ENCODE measurements around the gene ODAD4.
"Not testable (repeated sequence)": the region's sequence is repeated elsewhere in the genome, so short reads cannot be mapped to it uniquely, and the experiment has no call there.

Gene ODAD4

DNA sequence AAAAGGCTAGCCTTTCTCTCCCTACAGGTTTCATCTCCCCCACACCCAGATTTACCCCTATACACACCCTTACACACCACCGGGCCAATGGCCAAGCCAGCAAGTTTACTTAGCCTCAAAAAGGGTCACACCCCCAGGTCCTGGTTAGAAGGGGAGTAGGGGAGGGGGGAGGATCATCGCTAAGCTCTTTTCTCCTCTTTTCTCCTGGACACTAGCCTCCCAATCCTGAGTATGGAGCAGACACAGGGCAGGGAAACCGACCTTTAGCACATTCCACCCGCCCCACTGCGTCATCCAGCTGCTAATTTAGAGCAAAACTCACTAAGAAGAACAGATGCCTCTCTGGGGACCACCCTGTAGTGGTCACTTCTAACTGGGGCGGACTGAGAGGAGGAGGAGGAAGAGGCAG, 16.1 kb upstream of the ODAD4 start:
- DNase-seq (ENCODE audit: low spot score) = no peak

DNA sequence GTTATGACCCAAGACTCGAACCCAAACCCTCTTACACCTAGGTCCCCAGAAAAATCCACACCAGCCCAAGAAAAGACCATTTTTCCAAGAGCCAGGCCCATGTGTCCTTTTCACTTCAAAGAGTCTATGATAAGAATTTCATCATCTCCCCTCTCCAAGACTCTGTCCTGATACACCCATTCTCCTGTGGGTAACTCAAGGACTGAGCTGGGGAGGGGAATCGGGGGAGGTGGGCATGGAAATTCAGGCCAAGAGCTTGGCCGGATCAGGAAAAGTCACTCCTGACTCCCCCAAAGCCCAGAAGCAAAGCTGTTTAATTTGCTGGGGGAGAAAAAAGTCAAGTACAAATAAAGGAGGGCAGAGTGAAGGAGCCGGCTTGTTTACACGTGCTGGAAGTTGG, 15.4 kb upstream of the ODAD4 start:
- no peak for DNase-seq (ENCODE audit: low spot score)

DNA sequence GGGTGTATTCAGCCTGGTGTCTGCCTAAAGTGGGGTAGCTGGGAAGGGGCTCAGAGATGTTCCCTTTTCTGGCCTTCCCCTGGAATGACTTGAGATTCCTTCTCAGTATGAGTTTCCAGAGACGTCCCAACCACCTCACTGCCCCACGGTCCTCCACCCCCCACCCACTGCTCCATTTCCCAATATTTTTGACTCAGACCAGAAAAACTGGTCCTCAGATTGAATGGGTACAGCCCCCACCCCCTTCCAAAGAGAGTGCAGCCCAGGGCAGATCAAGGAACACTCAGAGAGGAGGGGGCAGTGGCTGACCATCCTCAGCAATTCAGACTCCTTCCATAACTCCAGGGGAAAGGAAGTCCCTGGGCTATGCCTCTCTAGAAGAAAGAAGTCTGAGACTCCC, 14.9 kb upstream of the ODAD4 start:
- no peak for DNase-seq (ENCODE audit: low spot score)

DNA sequence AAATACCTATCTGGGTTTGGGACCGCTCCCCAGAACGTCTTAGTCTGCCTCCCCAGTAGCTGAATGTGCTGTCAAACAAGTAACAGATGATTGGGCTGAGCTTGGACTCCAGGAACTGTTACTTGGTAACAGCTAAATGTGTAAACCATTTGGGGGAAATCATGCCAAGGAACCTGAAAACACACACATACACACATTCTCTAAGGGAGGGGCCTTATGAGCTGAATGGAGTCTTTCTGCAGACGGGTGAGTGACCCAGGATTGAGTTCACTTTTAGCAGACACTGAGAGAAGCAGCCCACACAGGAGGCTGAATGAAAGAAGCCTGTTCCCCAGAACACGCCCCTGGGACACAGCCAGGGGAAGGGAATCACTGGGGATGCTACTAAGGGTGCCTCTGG, 13.2 kb upstream of the ODAD4 start:
- peak; percentile 36 for DNase-seq (ENCODE audit: low spot score)

DNA sequence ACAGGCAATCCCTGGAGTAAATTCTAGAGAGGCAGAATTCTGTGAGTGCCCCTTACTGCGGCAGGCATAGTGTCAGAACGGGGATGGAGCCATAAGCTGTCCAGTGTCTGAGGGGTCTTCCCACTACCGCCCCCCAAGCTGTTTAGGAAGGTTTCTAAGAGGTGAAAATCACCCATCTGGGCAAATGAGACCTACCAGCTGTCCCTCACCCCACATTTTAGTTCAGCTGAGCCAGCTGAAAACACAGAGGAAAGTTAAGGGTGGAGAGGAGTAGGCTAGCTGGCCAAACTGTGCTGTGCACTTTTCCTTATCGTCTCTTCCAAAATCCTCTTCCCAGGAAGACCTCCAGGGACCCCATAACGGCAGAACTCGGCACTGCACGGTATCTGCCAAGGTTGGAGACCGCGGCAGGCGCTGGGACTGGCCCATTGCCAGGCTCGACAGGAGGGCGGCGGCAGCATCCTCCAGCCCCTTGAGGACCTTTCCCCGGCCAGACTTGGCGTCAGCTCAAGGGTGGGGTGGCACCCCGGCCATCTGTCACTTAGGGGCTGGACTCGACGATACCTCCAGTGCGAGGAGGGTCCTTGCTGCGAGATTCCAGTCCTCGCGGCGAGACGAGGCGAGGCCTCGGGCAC, 12.6 kb upstream of the ODAD4 start:
- DNase-seq (ENCODE audit: low spot score) = no peak

DNA sequence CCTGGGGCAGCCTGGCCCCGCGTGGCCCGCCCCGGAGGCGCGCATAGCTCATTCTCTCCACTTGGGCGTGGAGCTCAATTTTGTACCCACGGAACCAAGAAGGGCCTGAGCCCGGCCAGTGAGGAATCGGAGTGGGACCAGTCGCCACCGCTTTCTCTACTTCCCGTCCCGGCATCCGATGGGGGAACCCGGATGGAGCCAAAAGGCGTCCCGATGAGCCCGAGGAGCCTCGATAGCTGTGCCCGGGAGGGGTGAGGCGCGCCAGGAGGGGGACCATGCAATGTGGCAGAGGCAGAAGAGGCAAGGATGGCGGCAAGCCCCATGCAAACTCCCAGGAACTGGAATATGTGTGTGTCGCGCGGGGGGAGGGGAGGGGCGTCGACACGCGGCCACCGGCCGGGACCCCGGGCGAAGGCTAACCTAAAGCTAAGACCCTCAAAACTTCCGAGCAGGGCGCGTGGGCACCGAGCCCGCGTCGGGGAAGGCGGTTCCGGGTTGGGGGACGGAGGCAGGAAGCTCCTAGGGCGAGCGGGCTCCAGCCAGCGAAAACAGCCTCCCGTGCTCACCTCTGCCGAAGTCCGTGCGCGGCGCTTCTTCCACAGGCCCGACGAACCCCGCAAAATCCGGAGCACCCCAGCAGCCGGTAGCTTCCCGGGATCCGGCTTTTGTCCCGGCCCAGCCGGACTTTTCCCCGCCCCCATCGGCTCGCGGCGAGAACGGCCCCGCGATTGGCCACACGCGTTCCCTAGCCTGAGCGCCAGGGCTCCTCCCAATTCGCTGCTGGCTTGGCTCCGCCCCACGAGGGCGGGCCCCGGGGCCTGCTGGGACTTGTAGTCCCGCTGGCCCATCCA, 11.9 kb upstream of the ODAD4 start, which contains the start of gene ACLY:
ACLY (minus strand) TSS at position 638 of the 851 bp plus-strand sequence. CDS start 5,078 bp downstream, outside the sequence.
- peak; percentile 99 for DNase-seq (ENCODE audit: low spot score)

DNA sequence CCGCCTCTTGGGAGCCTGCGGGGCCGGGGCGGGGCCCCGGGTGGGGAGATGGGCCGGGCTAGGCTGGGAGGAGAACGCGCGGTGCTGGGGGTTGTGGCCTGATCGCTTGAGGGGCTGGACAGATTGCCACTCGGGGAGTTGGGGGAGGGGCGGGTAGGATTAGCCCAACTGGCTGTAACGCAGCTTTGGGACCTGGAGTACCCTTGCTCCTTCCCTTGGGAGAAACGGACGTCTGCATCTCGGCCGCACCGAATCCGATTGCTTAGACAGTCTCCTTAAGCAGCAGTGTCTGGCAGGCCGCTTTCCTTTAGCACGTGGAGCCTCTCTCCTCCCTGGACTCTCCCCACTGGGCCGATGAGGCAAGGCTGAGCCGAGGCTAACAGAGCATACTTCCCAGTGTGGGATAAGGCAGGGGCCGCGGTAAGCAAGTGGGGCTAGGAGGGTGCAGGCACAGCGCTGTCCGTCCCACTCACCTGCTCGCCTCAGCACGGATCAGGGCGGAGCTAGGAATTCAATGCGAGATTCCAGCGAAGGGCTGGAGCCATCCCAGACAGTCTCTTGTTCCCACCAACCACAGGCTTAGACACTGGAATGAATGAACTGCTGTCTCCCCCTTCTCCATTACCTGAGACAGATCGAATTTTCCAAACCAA, 11.1 kb upstream of the ODAD4 start:
- no peak for DNase-seq (ENCODE audit: low spot score)

DNA sequence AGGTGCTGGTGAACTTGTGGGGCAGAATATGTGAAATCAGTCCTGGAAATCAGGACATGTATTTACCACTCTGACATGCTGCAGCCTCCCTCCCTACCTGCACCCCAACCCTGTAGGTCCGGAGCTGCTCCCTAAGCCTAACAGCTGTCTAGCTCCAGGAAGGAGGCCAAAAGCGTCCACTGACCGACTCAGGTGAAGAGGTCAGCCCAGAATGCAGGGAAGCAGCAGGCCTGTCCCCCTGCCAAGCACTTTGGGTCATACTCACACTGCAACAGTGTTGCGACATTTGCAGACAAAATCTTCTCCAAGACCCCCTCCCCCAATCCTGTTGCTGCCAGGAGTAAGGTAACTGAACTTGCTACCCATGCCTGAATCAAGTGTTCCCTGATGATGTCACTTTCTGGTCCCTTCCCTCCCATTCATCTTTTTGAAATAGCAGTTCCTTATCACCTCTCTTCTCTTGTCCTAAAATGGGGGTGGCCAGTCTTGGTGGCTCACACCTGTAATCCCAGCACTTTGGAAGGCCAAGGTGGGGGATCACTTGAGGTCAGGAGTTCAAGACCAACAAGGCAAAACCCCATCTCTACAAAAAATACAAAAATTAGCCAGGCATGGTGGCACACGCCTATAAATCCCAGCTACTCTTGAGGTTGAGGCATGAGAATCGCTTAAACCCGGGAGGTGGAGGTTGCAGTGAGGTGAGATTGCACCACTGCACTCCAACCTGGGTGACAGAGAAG, 10.4 kb upstream of the ODAD4 start:
- no peak for DNase-seq (ENCODE audit: low spot score)

DNA sequence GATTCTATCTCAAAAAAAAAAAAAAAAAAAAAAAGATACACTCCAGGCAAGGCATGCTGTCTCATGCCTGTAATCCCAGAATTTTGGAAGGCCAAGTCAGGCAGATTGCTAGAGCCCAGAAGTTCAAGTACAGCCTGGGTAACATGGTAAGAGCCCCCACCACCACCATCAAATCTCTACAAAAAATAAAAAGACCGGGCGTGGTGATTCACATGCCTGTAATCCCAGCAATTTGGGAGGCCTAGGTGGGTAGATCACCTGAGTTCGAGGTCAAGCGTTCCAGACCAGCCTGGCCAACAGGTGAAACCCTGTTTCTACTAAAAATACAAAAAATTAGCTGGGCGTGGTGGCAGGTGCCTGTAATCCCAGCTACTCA, 9.8 kb upstream of the ODAD4 start:
- no peak for DNase-seq (ENCODE audit: low spot score)

DNA sequence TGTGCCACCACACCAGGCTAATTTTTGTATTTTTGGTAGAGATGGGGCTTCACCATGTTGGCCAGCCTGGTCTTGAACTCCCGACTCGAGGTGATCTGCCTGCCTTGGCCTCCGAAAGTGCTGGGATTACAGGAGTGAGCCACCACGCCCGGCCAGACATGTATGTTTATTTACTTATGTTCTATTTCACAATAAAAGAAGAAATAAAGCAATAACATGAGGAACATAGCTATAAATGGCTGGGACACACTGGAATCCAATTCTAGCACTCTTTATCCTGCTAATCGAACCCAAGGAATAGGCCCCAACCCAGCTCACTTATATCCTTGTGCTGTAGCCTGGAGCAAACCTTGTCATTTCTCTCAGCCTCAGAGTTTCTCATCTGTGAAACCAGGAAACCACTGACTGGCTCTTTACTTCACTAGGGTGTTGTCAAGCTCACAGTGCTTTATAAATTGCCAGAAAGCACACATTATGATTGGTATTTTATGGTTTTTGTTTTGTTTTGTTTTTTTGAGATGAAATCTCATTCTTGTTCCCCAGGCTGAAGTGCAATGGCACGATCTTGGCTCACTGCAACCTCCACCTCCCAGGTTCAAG, 4.3 kb upstream of the ODAD4 start:
- DNase-seq (ENCODE audit: low spot score) = no peak

DNA sequence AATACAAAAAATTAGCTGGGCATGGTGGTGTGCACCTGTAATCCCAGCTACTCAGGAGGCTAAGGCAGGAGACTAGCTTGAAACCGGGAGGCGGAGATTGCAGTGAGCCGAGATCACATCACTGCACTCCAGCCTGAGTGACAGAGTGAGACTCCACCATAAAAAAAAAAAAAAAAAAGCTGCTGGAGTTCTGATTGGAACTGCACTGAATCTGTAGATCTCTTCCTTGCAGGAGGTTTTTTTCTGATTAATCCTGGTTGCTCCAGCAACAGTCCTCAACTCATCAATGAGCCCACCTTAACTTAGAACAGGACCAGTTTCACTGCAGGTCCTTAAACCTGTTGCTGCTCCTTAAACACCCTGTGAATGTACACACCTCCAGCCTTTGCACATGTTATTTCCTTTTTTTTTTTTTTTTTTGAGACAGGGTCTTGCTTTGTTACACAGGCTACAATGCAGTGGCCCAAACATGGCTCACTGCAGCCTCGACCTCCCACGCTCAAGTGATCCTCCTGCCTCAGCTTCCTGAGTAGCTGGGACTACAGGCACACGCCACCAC, 1.6 kb upstream of the ODAD4 start:
- DNase-seq (ENCODE audit: low spot score) = no peak

DNA sequence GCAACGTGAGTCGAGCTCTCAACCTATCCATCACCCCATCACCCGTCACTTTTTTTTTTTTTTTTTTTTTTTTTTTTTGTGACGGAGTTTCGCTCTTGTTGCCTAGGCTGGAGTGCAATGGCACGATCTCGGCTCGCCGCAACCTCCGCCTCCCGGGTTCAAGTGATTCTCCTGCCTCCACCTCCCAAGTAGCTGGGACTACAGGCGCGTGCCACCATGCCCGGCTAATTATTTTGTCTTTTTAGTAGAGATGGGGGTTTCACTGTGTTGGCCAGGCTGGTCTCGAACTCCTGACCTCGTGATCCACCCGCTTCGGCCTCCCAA, 378 bp downstream of the ODAD4 start:
- DNase-seq (ENCODE audit: low spot score) = not testable (repeated sequence)

DNA sequence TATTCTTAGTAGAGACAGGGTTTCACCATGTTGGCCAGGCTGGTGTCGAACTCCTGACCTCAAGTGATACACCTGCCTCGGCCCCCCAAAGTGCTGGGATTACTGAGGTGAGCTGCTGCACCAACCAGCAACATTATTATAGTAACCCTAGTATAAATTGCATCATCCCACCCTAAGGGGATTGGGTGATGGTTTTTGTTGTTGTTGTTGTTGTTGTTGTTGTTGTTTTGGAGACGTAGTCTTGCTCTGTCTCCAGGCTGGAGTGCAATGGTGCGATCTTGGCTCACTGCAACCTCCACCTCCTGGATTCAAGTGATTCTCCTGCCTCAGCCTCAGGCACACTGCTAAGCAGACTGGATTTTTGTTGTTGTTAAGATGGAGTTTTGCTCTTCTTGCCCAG, 1.3 kb downstream of the ODAD4 start:
- DNase-seq (ENCODE audit: low spot score) = not testable (repeated sequence)

DNA sequence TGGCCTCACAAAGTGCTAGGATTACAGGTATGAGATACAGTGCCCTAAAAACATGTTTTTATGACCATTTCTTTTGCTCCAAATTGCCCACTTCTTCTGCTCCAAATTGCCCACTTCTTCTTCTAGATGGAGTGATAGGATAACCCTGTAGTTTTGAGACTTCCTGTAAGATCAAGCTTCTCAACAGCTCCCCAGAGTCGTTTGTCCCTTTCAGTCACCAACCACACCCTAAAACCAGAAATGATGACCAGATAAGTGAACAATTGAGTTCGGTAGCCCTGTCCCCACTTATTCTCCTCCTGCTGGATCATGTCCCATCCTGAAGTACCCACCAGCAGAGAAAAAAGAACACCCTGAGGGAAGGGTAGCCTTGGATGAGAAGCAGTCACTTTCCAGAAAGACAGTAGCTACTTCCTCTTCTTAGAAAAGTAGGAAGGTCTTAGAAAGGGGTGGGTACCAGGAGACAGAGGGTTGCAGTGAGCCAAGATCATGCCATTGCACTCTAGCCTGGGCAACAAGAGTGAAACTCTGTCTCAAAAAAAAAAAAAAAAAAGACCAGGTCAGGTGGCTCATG, 2.5 kb downstream of the ODAD4 start:
- DNase-seq (ENCODE audit: low spot score) = no peak

DNA sequence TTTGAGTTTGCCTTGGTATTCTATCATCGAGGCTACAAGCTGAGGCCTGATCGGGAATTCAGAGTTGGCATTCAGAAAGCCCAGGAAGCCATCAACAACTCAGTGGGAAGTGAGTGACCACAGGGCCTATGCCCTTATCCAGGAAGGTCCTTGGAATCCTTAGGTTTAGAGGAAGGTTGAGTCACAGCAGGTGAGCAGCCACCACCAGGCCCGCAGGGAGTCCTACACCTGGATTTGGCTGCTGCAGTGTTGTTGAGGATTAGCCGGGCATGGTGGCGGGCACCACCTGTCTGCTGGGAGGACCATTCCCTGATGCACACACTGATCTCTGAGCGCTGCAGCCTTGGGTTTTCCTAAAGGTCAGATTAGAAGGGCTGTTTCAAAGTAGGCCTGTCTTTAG, 5.2 kb downstream of the ODAD4 start:
- no peak for DNase-seq (ENCODE audit: low spot score)

DNA sequence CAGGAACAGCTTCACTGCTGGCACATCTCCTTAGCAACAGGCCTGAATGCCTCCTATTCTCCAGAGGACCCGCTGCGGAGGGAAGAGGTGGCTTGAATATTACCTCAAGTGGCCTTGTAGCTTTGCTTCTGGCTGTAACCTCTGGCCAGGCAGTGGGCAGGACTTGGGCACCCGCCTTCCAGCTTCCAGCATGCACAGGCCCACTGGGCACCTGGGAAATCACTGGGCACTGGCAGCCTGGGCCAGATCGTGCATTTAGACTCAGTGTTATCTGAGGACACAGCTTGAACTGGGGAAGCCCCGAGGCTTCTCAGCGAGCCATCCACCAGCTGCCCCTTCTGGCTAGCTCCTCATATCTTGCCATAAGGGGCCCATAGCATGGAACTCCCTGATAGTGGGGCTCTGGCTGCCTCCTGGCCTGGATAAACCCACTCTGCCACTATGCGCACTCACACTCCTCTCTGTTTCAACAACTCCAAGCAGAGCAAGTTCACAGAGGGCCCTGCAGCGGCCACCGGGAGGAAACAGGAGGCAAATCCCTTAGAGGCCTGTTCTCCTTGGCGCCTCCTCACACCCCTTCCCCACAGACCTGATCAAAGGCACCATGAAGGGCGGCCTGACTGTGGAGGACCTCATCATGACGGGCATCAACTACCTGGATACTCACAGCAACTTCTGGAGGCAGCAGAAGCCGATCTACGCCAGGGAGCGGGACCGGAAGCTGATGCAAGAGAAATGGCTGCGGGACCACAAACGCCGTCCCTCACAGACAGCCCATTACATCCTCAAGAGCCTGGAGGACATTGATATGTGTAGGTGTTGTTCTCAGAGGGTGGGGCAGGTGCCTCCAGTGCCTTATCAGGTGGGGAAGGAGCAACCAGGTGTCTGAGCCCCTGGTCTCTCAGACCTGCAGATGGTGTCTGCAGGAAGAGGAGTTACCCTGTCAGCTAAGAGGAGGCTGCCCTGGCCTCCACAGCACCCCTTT, 7.8 kb downstream of the ODAD4 start:
- DNase-seq (ENCODE audit: low spot score) = no peak

DNA sequence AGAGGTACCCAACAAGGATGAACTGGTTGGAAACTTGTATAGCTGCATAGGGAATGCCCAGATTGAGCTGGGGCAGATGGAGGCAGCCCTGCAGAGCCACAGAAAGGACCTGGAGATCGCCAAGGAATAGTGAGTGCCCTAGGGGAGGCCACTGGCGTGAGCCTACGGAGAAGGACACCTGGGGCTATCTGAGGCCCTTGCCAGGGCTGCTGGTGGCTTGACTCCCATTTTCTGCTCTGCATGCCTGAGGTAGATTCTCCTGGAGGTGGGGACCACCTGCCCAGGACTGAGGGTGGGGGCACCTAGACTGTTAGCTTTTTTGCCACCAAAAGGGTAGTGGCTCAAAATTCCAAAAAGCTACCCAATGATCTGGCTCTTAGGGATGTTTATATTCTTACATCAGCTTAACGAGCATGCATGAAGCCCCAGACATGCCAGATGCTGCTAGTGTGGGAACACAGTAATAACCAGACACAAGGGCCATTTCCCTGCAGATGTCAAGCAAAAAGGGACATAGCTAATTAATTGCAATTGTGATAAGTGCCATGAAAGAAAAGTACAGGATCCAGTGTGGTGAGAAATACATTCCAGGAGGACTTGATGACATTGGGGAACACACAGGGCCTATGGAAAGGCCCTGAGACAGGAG, 8.8 kb downstream of the ODAD4 start:
- DNase-seq (ENCODE audit: low spot score) = no peak

DNA sequence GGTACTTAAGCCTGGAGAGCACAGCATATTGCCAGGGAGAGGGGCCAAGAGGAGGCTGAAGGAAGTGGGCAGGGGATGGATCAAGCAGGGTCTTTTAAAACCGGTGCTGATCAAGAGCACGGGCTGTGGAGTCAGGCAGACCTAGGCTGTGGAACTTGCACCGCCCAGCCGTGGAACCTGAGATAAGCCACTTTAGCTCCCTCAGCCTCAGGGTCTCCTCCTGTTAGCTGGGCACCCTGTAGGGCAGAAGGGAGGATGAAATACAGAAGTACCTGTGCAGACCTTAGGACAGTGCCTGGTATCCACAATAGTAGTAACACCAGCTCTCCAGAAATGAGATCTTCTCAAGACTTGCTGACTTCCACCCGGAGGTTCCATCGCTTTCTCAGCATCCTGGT, 9.3 kb downstream of the ODAD4 start:
- no peak for DNase-seq (ENCODE audit: low spot score)

DNA sequence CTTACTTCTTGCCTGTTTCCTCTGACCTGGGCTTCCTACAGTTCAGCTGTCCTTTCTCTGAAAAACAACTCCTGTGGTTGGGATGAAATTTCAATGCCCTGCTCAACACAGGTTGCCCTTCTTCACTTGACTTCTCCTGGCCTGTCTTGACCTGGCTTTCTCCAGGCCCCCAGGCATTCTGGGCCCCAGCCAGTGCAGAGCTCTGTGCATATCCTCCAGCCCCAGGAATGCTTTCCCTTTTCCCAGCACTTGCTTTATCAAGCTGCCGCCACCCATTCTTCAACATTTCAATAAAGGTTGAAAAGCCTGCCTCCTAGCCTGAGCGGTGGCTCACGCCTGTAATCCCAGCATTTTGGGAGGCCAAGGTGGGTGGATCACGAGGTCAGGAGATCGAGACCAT, 10.8 kb downstream of the ODAD4 start:
- no peak for DNase-seq (ENCODE audit: low spot score)
